Stomach (tissue), 9 donors: Measurements from ENCODE around the gene TMEM132C. TPM values are rescaled to one million over a fixed set of nuclear protein-coding genes. Genes with fewer than 3 reads are reported as not detected.

Source experiments
- DNase-seq, 2 donors: peaks; one replicate each; pipeline versions ENCODE4 v3.0.0 to v3.0.0-alpha.2; 2013 to 2019
- H3K27ac ChIP-seq, 5 donors: fragments of 200-600 bp in 4 of 5; sonication (generic) in 4 of 5; one replicate each; pipeline ENCODE4 v1.5.1; 2013 to 2019; ENCODE audit warnings: mild to moderate bottlenecking in 1 of 5, moderate library complexity in 1 of 5
- H3K27me3 ChIP-seq, 3 donors: fragments of 200-600 bp; sonication (generic); one replicate each; pipeline ENCODE4 v1.5.1; 2017 to 2019; ENCODE audit warnings: mixed run types in 1 of 3
- H3K36me3 ChIP-seq, 4 donors: fragments of 200-600 bp; sonication (generic); 1 replicate in 3 of 4; 2 replicates in 1 of 4; pipeline ENCODE4 v1.5.1; 2016 to 2019
- H3K4me1 ChIP-seq, 4 donors: fragments of 200-600 bp; sonication (generic); one replicate each; pipeline ENCODE4 v1.5.1; 2016 to 2019
- H3K4me3 ChIP-seq, 4 donors: fragments of 200-600 bp; sonication (generic) in 3 of 4; one replicate each; pipeline ENCODE4 v1.5.1; 2016 to 2019; ENCODE audit warnings: mild to moderate bottlenecking in 1 of 4
- H3K9me3 ChIP-seq, 4 donors: fragments of 200-600 bp; sonication (generic); one replicate each; pipeline ENCODE4 v1.5.1; 2016 to 2019
- EP300 ChIP-seq: sonication (generic); formaldehyde crosslinking; IDR thresholded peaks from one replicate; pipeline ENCODE4 v1.6.1; 2017; ENCODE audit warnings: antibody characterized with exemption
- POLR2A ChIP-seq, 4 donors: fragments of 450-650 bp; IDR thresholded peaks; one replicate each; pipeline ENCODE4 v1.6.1; 2016; ENCODE audit warnings: antibody characterized with exemption in 4 of 4, control low read depth in 2 of 4, mild to moderate bottlenecking in 1 of 4, moderate library complexity in 1 of 4
- POLR2AphosphoS5 ChIP-seq, 3 donors: sonication (generic); formaldehyde crosslinking; IDR thresholded peaks; one replicate each; pipeline ENCODE4 v1.6.1; 2016; ENCODE audit warnings: antibody characterized with exemption in 3 of 3
- whole genome bisulfite sequencing, 5 donors: extraction: QIAGEN DNeasy Blood & Tissue Kit in 3 of 5; methylation state at CpG; one replicate each; pipeline versions ENCODE4 v1.1.5 to v1.1.7; 2013 to 2018; 5-methylcytosine and 5-hydroxymethylcytosine counted together
- intact Hi-C: fragments of 100-400 bp; cut with DNase I; formaldehyde crosslinking; loops from one replicate; pipeline ENCODE4 v1.15.1; 2023; ENCODE audit warnings: low total_unique reads
- polyA plus RNA-seq, 3 donors: library from polyadenylated mRNA; stranded (reverse); fragments of 200-250 nt; gene quantifications; one replicate each; pipeline ENCODE4 v1.2.3, GENCODE V29; 2013
- total RNA-seq, 5 donors: library from RNA; depleted of rRNA; stranded (reverse); fragments of >200 nt; gene quantifications; one replicate each; pipeline versions ENCODE4 v1.1.0 to v1.2.3, GENCODE V29; 2014 to 2016
- TF ChIP-seq, protein P1 (sequence below), 7 experiments: fragments of 450-650 bp in 4 of 7; fragments of 200-600 bp in 3 of 7; sonication (generic) in 3 of 7; IDR thresholded peaks; one replicate each; pipeline ENCODE4 v1.5.1; 2016 to 2019; ENCODE audit warnings: antibody characterized with exemption in 7 of 7, control low read depth in 2 of 7, mild to moderate bottlenecking in 1 of 7
- donor health status: healthy with polysubstance abuse.
- donor health status: Bipolar disorder and iron deficiency.
- donor health status: healthy.

TMEM132C gene
- total and polyA plus RNA-seq, 8 donors = under 0.01 to 12.8 (median 0.94) TPM

DNA sequence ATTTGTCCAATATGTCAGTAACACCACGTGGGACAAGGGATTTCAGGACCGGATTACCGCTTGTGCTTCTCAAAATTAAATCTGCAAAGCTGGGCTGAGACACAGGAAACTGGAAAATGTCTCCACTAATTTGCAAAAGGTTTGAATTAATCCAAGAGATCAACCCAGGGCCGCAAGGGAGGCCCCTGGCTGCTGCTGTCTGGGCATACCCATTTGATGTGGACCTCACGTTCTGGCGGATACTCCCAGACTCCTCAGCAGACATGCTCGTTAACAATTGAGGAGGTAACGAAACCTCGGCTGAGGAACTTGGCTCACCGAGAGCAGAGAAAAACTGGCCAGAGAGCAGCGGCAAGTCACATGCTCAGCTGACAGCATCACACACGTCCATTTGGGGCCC lies 376.2 kb downstream of the TMEM132C start:
- WGBS, 5 donors = 66 to 76% (median 72%) methylated on average over 10 to 12 of the region's 12 CpGs
- no peak overlapping the region for H3K4me3 ChIP-seq
- H3K27ac ChIP-seq = no peak overlapping the region
- DNase-seq = peak in 1 of 2 donors; percentile 20
- H3K36me3 ChIP-seq = no peaks in the 10 kb centered on the region
- H3K9me3 ChIP-seq = no peaks in the 10 kb centered on the region
- H3K4me1 ChIP-seq = no peaks in the 10 kb centered on the region
- intact Hi-C loops = no loop called here
- no peaks in the 10 kb centered on the region for H3K27me3 ChIP-seq
- no peak for TF ChIP-seq POLR2AphosphoS5 (IDR thresholded peaks at IDR 0.05)
- TF ChIP-seq, protein P1, sequence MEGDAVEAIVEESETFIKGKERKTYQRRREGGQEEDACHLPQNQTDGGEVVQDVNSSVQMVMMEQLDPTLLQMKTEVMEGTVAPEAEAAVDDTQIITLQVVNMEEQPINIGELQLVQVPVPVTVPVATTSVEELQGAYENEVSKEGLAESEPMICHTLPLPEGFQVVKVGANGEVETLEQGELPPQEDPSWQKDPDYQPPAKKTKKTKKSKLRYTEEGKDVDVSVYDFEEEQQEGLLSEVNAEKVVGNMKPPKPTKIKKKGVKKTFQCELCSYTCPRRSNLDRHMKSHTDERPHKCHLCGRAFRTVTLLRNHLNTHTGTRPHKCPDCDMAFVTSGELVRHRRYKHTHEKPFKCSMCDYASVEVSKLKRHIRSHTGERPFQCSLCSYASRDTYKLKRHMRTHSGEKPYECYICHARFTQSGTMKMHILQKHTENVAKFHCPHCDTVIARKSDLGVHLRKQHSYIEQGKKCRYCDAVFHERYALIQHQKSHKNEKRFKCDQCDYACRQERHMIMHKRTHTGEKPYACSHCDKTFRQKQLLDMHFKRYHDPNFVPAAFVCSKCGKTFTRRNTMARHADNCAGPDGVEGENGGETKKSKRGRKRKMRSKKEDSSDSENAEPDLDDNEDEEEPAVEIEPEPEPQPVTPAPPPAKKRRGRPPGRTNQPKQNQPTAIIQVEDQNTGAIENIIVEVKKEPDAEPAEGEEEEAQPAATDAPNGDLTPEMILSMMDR (IDR thresholded peaks at IDR 0.05) = no peak
- TF ChIP-seq EP300 = no peak
- no peak for TF ChIP-seq POLR2A (IDR thresholded peaks at IDR 0.05)

DNA sequence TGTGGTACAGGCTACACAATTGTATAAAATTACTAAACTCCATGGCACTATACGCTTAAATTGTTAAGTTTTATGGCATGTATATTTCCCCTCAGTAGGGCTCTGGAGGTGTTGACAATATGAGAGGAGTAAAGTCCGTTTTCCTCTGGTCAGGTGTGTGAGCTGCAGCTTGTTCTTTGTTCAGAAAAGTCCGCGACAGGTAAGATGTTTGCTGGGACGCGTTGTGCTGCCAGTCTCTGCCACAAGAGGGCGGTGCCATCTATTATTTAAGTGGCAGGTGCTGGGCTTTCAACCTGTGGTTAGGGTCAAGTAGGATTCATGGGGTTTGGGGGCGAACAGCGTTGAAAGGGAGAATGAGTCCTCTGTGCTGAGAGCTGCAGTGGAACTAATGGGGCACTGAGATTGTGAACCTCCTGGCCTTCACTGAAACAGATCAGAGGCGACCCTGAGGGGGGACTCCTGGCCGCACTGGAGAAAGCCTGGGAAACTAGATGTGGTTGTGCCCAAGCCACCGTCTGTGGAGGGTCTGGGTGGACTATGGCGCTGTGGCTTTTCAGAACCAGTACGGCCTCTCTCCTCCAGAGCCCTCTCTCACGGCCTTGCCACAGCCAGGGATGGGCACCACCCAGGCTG lies 377.8 kb downstream of the TMEM132C start:
- Histone ChIP-seq H3K36me3 (no peaks in the 10 kb centered on the region), H3K9me3 (no peaks in the 10 kb centered on the region), H3K4me3 (no peak overlapping the region), H3K4me1 (no peaks in the 10 kb centered on the region), H3K27ac (no peak overlapping the region), H3K27me3 (no peaks in the 10 kb centered on the region)
- no peak for TF ChIP-seq POLR2A (IDR thresholded peaks at IDR 0.05)
- TF ChIP-seq, protein P1 (IDR thresholded peaks at IDR 0.05) = peak in 3 of 7 experiments; percentile 27 to 39 (median 38)
- no peak for TF ChIP-seq EP300
- WGBS, 5 donors = 50 to 62% (median 56%) methylated on average over 15 of the region's 15 CpGs
- DNase-seq = peak; percentile 40 to 62
- intact Hi-C loops = loop anchor here (2.0 kb wide), 1 partner anchor 56 kb away; no protein-coding TSS in a partner anchor

DNA sequence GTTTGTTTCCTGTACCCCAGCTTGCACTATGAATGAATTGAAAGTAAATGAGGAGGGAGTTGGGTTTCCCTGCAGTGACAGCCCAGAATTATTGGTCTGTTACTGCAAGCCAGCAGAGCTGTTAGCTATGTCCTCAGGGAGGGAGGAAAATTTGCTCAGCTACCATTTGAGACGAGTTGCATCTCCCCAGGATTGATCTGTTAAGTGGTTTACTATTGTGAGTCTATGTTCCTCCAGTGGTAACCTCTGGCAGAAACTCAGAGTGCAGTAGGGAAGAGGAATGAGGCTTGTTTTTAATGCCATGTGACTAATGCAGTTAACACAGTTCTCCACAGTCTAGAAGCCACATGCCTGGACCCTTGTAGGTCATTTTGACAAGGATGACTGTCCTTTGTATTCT lies 382.9 kb downstream of the TMEM132C start:
- no peak overlapping the region for H3K4me3 ChIP-seq
- H3K27me3 ChIP-seq = peaks cover 0 to 18% (median 0%) of the 10 kb centered on the region in 3 donors
- intact Hi-C loops = no loop called here
- no peaks in the 10 kb centered on the region for H3K36me3 ChIP-seq
- TF ChIP-seq EP300 (no peak), POLR2A (IDR thresholded peaks at IDR 0.05) (no peak), POLR2AphosphoS5 (IDR thresholded peaks at IDR 0.05) (no peak)
- TF ChIP-seq, protein P1 (IDR thresholded peaks at IDR 0.05) = no peak
- H3K4me1 ChIP-seq = no peaks in the 10 kb centered on the region
- WGBS, 5 donors = 0 to 16% (median 5%) methylated on average over 1 of the region's 1 CpG
- no peaks in the 10 kb centered on the region for H3K9me3 ChIP-seq
- DNase-seq = peak in 1 of 2 donors; percentile 36
- H3K27ac ChIP-seq = no peak overlapping the region

DNA sequence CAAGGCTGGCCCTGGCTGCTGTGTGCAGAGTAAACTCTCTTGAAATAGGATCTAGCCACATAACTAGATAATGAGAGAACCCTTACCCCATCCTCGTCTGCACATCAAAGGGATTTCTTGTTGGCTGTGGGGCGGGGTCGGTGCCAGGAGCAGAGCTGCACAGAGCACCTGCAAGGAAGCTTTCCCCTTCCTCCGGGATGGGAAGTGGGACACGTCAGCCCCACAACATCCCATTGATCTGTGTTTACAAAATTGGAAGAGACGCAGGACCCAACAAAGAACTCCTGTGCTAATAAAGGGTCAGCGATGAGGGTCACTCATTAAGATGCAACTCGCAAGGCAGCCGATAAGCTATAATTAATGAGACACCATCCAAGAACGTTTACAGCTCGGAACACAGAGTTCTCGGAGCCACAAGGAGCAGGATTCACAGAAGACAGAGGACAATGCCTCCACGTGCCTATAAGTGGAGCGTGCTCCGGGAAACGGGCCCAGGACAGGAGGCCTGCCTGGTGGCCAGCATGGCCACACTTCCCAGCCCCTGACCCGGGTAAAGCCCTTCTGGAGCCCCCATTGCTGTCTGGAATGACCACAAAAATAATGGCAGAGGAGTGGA lies 385.3 kb downstream of the TMEM132C start:
- no peaks in the 10 kb centered on the region for H3K4me1 ChIP-seq
- WGBS, 5 donors = 54 to 67% (median 58%) methylated on average over 17 of the region's 17 CpGs
- no peak overlapping the region for H3K27ac ChIP-seq
- H3K27me3 ChIP-seq = peaks cover 0 to 18% (median 0%) of the 10 kb centered on the region in 3 donors
- H3K9me3 ChIP-seq = no peaks in the 10 kb centered on the region
- no peak for DNase-seq
- H3K36me3 ChIP-seq = no peaks in the 10 kb centered on the region
- H3K4me3 ChIP-seq = no peak overlapping the region
- TF ChIP-seq, protein P1 (IDR thresholded peaks at IDR 0.05) = no peak
- TF ChIP-seq POLR2AphosphoS5 (IDR thresholded peaks at IDR 0.05) = no peak
- TF ChIP-seq EP300 = no peak
- no peak for TF ChIP-seq POLR2A (IDR thresholded peaks at IDR 0.05)
- intact Hi-C loops = no loop called here
